ENCODE results near the gene COL28A1.

Gene COL28A1

GRCh38 chr7:7566651-7567611 is 31.3 kb upstream of the COL28A1 start, which contains the start of gene MIOS:
MIOS (plus strand) TSS chr7:7566884; CDS start chr7:7572476, 5,592 bp downstream.
- no peak for DNase-seq (ENCODE audit: low read depth)
- peak within 1 kb of the TSS; percentile 84 for H3K4me3 ChIP-seq (ENCODE audit: low read depth, low read length)
- TF ChIP-seq CTCF (IDR thresholded peaks at IDR 0.05; ENCODE audit: control insufficient read depth, extremely low read depth, insufficient read depth) = no peak

- no peak for DNase-seq (ENCODE audit: low read depth)
- peak overlapping the region; percentile 84 for H3K4me3 ChIP-seq (ENCODE audit: low read depth, low read length)
- no peak for TF ChIP-seq CTCF (IDR thresholded peaks at IDR 0.05; ENCODE audit: control insufficient read depth, extremely low read depth, insufficient read depth)
Measured at GRCh38 chr7:7565746-7566650, 30.3 kb upstream of the COL28A1 start.

GRCh38 chr7:7565018-7565680 is 29.5 kb upstream of the COL28A1 start:
- no peak for TF ChIP-seq CTCF (IDR thresholded peaks at IDR 0.05; ENCODE audit: control insufficient read depth, extremely low read depth, insufficient read depth)
- no peak for DNase-seq (ENCODE audit: low read depth)
- H3K4me3 ChIP-seq (ENCODE audit: low read depth, low read length) = no peak overlapping the region

GRCh38 chr7:7564323-7564780 is 28.7 kb upstream of the COL28A1 start:
- no peak for DNase-seq (ENCODE audit: low read depth)
- no peak for TF ChIP-seq CTCF (IDR thresholded peaks at IDR 0.05; ENCODE audit: control insufficient read depth, extremely low read depth, insufficient read depth)
- no peak overlapping the region for H3K4me3 ChIP-seq (ENCODE audit: low read depth, low read length)

- no peak for DNase-seq (ENCODE audit: low read depth)
- no peak overlapping the region for H3K4me3 ChIP-seq (ENCODE audit: low read depth, low read length)
- TF ChIP-seq CTCF (IDR thresholded peaks at IDR 0.05; ENCODE audit: control insufficient read depth, extremely low read depth, insufficient read depth) = no peak
Measured at GRCh38 chr7:7563813-7564212, 28.1 kb upstream of the COL28A1 start.

GRCh38 chr7:7563269-7563668 is 27.6 kb upstream of the COL28A1 start:
- DNase-seq (ENCODE audit: low read depth) = peak; percentile 61
- no peak for TF ChIP-seq CTCF (IDR thresholded peaks at IDR 0.05; ENCODE audit: control insufficient read depth, extremely low read depth, insufficient read depth)
- H3K4me3 ChIP-seq (ENCODE audit: low read depth, low read length) = peak overlapping the region; percentile 17; the same call in 1 of the 2 replicates

Measured in LNCaP clone FGC (cell line).